PFSK-1 (cell line): ENCODE results near the gene MINDY4.

ENCODE experiments used
- FOXP2 ChIP-seq: optimal IDR thresholded peaks from 2 replicates; pipeline ENCODE3; 2011; ENCODE audit warnings: borderline replicate concordance, control low read depth, inconsistent platforms; ENCODE audit not compliant: insufficient read depth; ENCODE audit errors: extremely low read length, extremely low read depth
- POLR2AphosphoS5 ChIP-seq: IDR thresholded peaks from 2 replicates; pipeline ENCODE4 v1.6.1; 2012; ENCODE audit warnings: low read depth, mild to moderate bottlenecking, control low read depth, low read length, moderate library complexity
- SIN3A ChIP-seq: IDR thresholded peaks from 2 replicates; pipeline ENCODE4 v1.6.1; 2012; ENCODE audit warnings: mild to moderate bottlenecking, low read length, moderate library complexity, borderline replicate concordance; ENCODE audit not compliant: insufficient read depth
- TAF1 ChIP-seq: IDR thresholded peaks from 2 replicates; pipeline ENCODE4 v1.6.1; 2012; ENCODE audit warnings: low read length, control low read depth, borderline replicate concordance; ENCODE audit not compliant: insufficient read depth
- TF ChIP-seq, protein P1 (sequence below), 2 experiments: IDR thresholded peaks; 2 replicates each; pipeline versions ENCODE4 v1.6.1 to v1.8.0; 2011 to 2012; ENCODE audit warnings: low read depth in 2 of 2, low read length in 2 of 2, control low read depth in 1 of 2, inconsistent platforms in 1 of 2, mild to moderate bottlenecking in 1 of 2, moderate library complexity in 1 of 2; ENCODE audit not compliant: insufficient read depth in 1 of 2

Gene MINDY4

DNA sequence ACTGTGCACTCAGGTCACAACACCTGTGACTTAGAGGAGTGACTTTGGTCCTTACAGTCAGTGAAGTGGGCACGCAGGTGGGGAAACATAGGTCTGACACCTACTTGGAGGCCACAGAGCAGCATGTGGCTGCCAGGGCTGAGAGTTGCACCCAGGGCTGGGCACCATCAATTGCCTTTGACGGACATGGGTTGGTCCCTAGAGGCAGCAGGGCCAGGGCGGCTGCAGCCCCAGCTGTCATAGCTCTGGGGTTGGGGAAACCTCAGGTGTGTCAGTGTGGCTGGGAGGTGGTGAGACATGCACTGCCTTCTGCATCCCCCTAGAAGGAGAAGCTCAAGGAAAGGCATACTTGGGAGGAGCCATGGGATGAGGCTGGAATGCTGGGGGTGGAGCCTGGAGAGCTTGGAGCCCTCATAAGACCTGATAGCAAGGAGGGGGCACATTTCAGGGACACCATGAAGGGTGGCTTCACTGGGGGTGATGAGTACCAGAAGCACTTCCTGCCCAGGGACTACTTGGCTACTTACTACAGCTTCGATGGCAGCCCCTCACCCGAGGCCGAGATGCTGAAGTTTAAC is 19.4 kb upstream of the MINDY4 start, which contains the start of gene INMT:
INMT (plus strand) TSS at position 440 of the 578 bp plus-strand sequence; CDS start at position 456, 16 bp downstream.
- TF ChIP-seq, protein P1, sequence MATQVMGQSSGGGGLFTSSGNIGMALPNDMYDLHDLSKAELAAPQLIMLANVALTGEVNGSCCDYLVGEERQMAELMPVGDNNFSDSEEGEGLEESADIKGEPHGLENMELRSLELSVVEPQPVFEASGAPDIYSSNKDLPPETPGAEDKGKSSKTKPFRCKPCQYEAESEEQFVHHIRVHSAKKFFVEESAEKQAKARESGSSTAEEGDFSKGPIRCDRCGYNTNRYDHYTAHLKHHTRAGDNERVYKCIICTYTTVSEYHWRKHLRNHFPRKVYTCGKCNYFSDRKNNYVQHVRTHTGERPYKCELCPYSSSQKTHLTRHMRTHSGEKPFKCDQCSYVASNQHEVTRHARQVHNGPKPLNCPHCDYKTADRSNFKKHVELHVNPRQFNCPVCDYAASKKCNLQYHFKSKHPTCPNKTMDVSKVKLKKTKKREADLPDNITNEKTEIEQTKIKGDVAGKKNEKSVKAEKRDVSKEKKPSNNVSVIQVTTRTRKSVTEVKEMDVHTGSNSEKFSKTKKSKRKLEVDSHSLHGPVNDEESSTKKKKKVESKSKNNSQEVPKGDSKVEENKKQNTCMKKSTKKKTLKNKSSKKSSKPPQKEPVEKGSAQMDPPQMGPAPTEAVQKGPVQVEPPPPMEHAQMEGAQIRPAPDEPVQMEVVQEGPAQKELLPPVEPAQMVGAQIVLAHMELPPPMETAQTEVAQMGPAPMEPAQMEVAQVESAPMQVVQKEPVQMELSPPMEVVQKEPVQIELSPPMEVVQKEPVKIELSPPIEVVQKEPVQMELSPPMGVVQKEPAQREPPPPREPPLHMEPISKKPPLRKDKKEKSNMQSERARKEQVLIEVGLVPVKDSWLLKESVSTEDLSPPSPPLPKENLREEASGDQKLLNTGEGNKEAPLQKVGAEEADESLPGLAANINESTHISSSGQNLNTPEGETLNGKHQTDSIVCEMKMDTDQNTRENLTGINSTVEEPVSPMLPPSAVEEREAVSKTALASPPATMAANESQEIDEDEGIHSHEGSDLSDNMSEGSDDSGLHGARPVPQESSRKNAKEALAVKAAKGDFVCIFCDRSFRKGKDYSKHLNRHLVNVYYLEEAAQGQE (IDR thresholded peaks at IDR 0.05; ENCODE audit: insufficient read depth in 1 of 2, low read depth in 2 of 2, low read length in 2 of 2), result no peak
- TF ChIP-seq TAF1 (no peak), POLR2AphosphoS5 (no peak), SIN3A (no peak), FOXP2 (no peak)

DNA sequence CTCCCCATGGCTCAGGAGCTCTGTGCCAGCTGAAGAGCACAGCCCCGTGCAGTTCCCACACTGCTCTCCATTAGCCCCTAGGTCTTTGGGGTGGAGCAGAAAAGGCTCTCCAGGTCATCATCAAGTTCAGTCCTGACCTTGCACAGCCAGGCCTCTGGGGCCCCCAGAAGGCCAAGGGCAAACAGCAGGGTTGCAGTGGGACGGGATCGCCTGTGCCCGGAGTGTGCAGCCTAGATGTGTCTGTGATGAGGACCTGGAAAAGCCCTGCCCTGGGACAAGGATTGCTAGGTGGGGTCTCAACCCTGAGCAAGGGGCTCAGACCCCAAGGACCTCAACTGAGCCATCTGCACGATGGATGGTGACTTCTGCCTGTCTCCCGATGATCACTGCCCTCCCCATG is 18.7 kb upstream of the MINDY4 start:
- TF ChIP-seq, protein P1 (IDR thresholded peaks at IDR 0.05; ENCODE audit: insufficient read depth in 1 of 2, low read depth in 2 of 2, low read length in 2 of 2), result no peak
- TF ChIP-seq POLR2AphosphoS5, result no peak
- no peak for TF ChIP-seq FOXP2
- no peak for TF ChIP-seq SIN3A
- no peak for TF ChIP-seq TAF1

DNA sequence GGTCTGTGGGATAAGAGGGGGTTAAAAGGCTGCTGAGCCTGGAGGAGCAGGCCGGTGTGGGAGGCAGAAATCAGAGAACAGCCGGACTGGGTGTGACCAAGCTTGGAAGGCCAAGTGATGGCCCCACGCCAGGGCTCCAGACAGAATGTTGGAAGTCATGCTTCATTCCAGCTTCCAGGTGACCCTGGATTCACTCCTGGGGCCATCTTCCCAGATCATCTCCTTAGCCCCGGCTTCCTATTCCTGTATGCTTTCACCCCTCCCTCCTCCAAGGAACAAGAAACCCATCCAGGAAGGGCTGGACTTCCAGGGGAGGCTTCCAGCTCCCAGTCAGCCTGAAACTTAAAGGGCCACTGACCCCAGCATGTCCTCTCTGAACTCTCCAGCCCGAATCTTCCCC is 18.2 kb upstream of the MINDY4 start:
- TF ChIP-seq POLR2AphosphoS5, result no peak
- TF ChIP-seq, protein P1 (IDR thresholded peaks at IDR 0.05; ENCODE audit: insufficient read depth in 1 of 2, low read depth in 2 of 2, low read length in 2 of 2), result no peak
- no peak for TF ChIP-seq TAF1
- TF ChIP-seq SIN3A, result no peak
- TF ChIP-seq FOXP2, result no peak

- TF ChIP-seq SIN3A (no peak), FOXP2 (no peak)
Observed at GRCh38 chr7:30754315-30754877, 16.8 kb upstream of the MINDY4 start.

GRCh38 chr7:30755384-30756154 is 15.6 kb upstream of the MINDY4 start:
- TF ChIP-seq TAF1 (no peak), POLR2AphosphoS5 (no peak), FOXP2 (no peak), SIN3A (no peak)
- TF ChIP-seq, protein P1 (IDR thresholded peaks at IDR 0.05; ENCODE audit: insufficient read depth in 1 of 2, low read depth in 2 of 2, low read length in 2 of 2), result no peak
